Neural cell (in vitro differentiated cells): Measurements from ENCODE around the gene HS6ST2. TPM values are rescaled to one million over a fixed set of nuclear protein-coding genes. Genes with fewer than 3 reads are reported as not detected.

Experiments
- H2AFZ ChIP-seq: fragments of 200-600, 300-800 bp; sonication (generic), shearing (Covaris generic); 2 replicates; pipeline ENCODE4 v1.6.0; 2014; ENCODE audit warnings: low read depth, mild to moderate bottlenecking, antibody characterized with exemption, low read length, moderate library complexity
- H3F3A ChIP-seq: fragments of 200-600 bp; shearing (Covaris generic); 2 replicates; pipeline ENCODE4 v1.6.1; 2016; ENCODE audit warnings: mild to moderate bottlenecking, moderate library complexity, mixed read lengths, antibody characterized with exemption, low read length; ENCODE audit not compliant: insufficient read depth, poor library complexity, severe bottlenecking
- H3K27ac ChIP-seq: fragments of 200-600, 300-800 bp; sonication (generic), shearing (Covaris generic); 2 replicates; pipeline ENCODE4 v1.5.1; 2014; ENCODE audit warnings: mild to moderate bottlenecking, low read length, moderate library complexity
- H3K27me3 ChIP-seq: fragments of 300-800, 200-600 bp; sonication (generic), shearing (Covaris generic); 2 replicates; pipeline ENCODE4 v1.6.0; 2014; ENCODE audit warnings: mild to moderate bottlenecking, low read depth, low read length, moderate library complexity; ENCODE audit not compliant: insufficient read depth
- H3K36me3 ChIP-seq: fragments of 300-800, 200-600 bp; sonication (generic), shearing (Covaris generic); 2 replicates; pipeline ENCODE4 v1.5.1; 2014; ENCODE audit warnings: mild to moderate bottlenecking, antibody characterized with exemption, low read length, moderate library complexity; ENCODE audit not compliant: insufficient read depth
- H3K4me2 ChIP-seq: fragments of 300-800, 200-600 bp; sonication (generic), shearing (Covaris generic); 2 replicates; pipeline ENCODE4 v1.6.0; 2014; ENCODE audit warnings: mild to moderate bottlenecking, low read length
- H3K4me3 ChIP-seq: fragments of 300-800, 200-600 bp; sonication (generic), shearing (Covaris generic); 2 replicates; pipeline ENCODE4 v1.5.1; 2014; ENCODE audit warnings: mild to moderate bottlenecking, low read length, moderate library complexity
- H3K79me2 ChIP-seq: fragments of 200-600 bp; shearing (Covaris generic); replicated peaks from 2 replicates; pipeline ENCODE4 v1.6.0; 2014; ENCODE audit warnings: mild to moderate bottlenecking, low read length, moderate library complexity; ENCODE audit not compliant: insufficient read depth
- H3K9ac ChIP-seq: fragments of 300-800, 200-600 bp; sonication (generic), shearing (Covaris generic); 2 replicates; pipeline ENCODE4 v1.6.1; 2016; ENCODE audit warnings: mild to moderate bottlenecking, low read length, mixed read lengths
- H3K9me2 ChIP-seq: fragments of 200-600 bp; shearing (Covaris generic); 2 replicates; pipeline ENCODE4 v1.6.1; 2016; ENCODE audit warnings: mild to moderate bottlenecking, low read length, mixed read lengths; ENCODE audit not compliant: insufficient read depth
- H3K9me3 ChIP-seq: fragments of 200-600, 300-800 bp; sonication (generic), shearing (Covaris generic); 2 replicates; pipeline ENCODE4 v1.6.1; 2016; ENCODE audit warnings: mild to moderate bottlenecking, mixed run types, low read length, moderate library complexity, mixed read lengths
- H4K20me1 ChIP-seq: fragments of 200-600 bp; shearing (Covaris generic); 2 replicates; pipeline ENCODE4 v1.6.1; 2016; ENCODE audit warnings: mild to moderate bottlenecking, mixed run types; ENCODE audit not compliant: insufficient read depth
- EP300 ChIP-seq: fragments of 450-650 bp; conservative IDR thresholded peaks from 2 replicates; pipeline ENCODE4 v1.6.1; 2014; ENCODE audit warnings: antibody characterized with exemption, mild to moderate bottlenecking, moderate library complexity; ENCODE audit not compliant: poor library complexity, severe bottlenecking
- EZH2 ChIP-seq: fragments of 200-600, 300-800 bp; shearing (Covaris generic), sonication (generic); IDR thresholded peaks from 2 replicates; pipeline ENCODE4 v1.6.1; 2014; ENCODE audit warnings: antibody characterized with exemption, low read length, borderline replicate concordance, mild to moderate bottlenecking; ENCODE audit not compliant: insufficient read depth, poor library complexity, severe bottlenecking
- MXI1 ChIP-seq: fragments of 450-650 bp; conservative IDR thresholded peaks from 2 replicates; pipeline ENCODE4 v1.6.1; 2014; ENCODE audit warnings: antibody characterized with exemption, mild to moderate bottlenecking; ENCODE audit not compliant: poor library complexity, severe bottlenecking
- POLR2AphosphoS5 ChIP-seq: IDR thresholded peaks from 2 replicates; pipeline ENCODE4 v1.6.1; 2012
- RAD21 ChIP-seq: fragments of 450-650 bp; conservative IDR thresholded peaks from 2 replicates; pipeline ENCODE4 v1.6.1; 2014; ENCODE audit warnings: antibody characterized with exemption, mild to moderate bottlenecking, moderate library complexity
- SMC3 ChIP-seq: fragments of 450-650 bp; conservative IDR thresholded peaks from 2 replicates; pipeline ENCODE4 v1.6.1; 2014; ENCODE audit warnings: antibody characterized with exemption, mild to moderate bottlenecking, moderate library complexity; ENCODE audit not compliant: poor library complexity
- TAF1 ChIP-seq: IDR thresholded peaks from 2 replicates; pipeline ENCODE4 v1.6.1; 2012; ENCODE audit warnings: low read depth
- polyA plus RNA-seq: library from polyadenylated mRNA; depleted of rRNA; stranded (reverse); fragments of >200 nt; gene quantifications from 2 replicates; pipeline ENCODE4 v1.2.3, GENCODE V29; 2014
- TF ChIP-seq, protein P1 (sequence below): IDR thresholded peaks from 2 replicates; pipeline ENCODE4 v1.6.1; 2012; ENCODE audit warnings: borderline replicate concordance
- TF ChIP-seq, protein P2 (sequence below): fragments of 450-650 bp; IDR thresholded peaks from 2 replicates; pipeline ENCODE4 v1.5.1; 2014; ENCODE audit warnings: antibody characterized with exemption, mild to moderate bottlenecking, moderate library complexity; ENCODE audit not compliant: poor library complexity, severe bottlenecking

The HS6ST2 gene
- polyA plus RNA-seq, 1 donor from 2014 or later = 43.0 TPM

DNA sequence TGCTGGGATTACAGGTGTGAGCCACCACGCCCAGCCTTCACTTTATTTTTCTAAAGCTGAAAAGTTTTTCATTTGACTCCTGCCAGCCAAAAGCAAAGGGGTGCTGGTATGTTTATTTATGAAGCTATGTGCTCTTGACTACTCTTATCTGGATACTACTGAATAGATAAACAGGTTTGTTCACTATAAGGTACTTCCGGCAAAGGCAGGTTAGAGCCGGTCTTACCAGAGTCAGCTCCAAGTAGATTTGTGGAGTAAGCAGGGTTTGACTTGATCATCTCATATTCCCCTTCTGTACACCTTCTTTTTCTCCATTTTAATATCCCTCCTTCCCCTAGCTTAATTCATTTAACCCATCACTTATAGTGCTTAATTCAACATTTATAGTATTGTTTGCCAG is 294.2 kb downstream of the HS6ST2 start:
- Histone ChIP-seq H3F3A (no peaks in the 10 kb centered on the region), H3K27me3 (no peaks in the 10 kb centered on the region), H3K4me3 (no peak overlapping the region), H3K4me2 (no peak overlapping the region), H3K9me2 (no peaks in the 10 kb centered on the region), H3K9me3 (no peaks in the 10 kb centered on the region), H3K9ac (no peak overlapping the region), H4K20me1 (no peaks in the 10 kb centered on the region), H3K79me2 (no peaks in the 10 kb centered on the region), H3K36me3 (no peaks in the 10 kb centered on the region), H2AFZ (no peak overlapping the region), H3K27ac (no peak overlapping the region)
- TF ChIP-seq EP300 (no peak), RAD21 (no peak), TAF1 (no peak), EZH2 (no peak), SMC3 (no peak), MXI1 (no peak), POLR2AphosphoS5 (no peak)
- TF ChIP-seq, protein P1, sequence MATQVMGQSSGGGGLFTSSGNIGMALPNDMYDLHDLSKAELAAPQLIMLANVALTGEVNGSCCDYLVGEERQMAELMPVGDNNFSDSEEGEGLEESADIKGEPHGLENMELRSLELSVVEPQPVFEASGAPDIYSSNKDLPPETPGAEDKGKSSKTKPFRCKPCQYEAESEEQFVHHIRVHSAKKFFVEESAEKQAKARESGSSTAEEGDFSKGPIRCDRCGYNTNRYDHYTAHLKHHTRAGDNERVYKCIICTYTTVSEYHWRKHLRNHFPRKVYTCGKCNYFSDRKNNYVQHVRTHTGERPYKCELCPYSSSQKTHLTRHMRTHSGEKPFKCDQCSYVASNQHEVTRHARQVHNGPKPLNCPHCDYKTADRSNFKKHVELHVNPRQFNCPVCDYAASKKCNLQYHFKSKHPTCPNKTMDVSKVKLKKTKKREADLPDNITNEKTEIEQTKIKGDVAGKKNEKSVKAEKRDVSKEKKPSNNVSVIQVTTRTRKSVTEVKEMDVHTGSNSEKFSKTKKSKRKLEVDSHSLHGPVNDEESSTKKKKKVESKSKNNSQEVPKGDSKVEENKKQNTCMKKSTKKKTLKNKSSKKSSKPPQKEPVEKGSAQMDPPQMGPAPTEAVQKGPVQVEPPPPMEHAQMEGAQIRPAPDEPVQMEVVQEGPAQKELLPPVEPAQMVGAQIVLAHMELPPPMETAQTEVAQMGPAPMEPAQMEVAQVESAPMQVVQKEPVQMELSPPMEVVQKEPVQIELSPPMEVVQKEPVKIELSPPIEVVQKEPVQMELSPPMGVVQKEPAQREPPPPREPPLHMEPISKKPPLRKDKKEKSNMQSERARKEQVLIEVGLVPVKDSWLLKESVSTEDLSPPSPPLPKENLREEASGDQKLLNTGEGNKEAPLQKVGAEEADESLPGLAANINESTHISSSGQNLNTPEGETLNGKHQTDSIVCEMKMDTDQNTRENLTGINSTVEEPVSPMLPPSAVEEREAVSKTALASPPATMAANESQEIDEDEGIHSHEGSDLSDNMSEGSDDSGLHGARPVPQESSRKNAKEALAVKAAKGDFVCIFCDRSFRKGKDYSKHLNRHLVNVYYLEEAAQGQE = no peak
- TF ChIP-seq, protein P2, sequence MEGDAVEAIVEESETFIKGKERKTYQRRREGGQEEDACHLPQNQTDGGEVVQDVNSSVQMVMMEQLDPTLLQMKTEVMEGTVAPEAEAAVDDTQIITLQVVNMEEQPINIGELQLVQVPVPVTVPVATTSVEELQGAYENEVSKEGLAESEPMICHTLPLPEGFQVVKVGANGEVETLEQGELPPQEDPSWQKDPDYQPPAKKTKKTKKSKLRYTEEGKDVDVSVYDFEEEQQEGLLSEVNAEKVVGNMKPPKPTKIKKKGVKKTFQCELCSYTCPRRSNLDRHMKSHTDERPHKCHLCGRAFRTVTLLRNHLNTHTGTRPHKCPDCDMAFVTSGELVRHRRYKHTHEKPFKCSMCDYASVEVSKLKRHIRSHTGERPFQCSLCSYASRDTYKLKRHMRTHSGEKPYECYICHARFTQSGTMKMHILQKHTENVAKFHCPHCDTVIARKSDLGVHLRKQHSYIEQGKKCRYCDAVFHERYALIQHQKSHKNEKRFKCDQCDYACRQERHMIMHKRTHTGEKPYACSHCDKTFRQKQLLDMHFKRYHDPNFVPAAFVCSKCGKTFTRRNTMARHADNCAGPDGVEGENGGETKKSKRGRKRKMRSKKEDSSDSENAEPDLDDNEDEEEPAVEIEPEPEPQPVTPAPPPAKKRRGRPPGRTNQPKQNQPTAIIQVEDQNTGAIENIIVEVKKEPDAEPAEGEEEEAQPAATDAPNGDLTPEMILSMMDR = no peak

GRCh38 chrX:132662844-132663243 is 295.6 kb downstream of the HS6ST2 start:
- Histone ChIP-seq H2AFZ (no peak overlapping the region), H3K4me2 (no peak overlapping the region), H3K9me3 (no peaks in the 10 kb centered on the region), H3K79me2 (no peaks in the 10 kb centered on the region), H3K4me3 (no peak overlapping the region), H3K27me3 (no peaks in the 10 kb centered on the region), H3F3A (no peaks in the 10 kb centered on the region), H3K9me2 (no peaks in the 10 kb centered on the region), H3K36me3 (no peaks in the 10 kb centered on the region), H4K20me1 (no peaks in the 10 kb centered on the region), H3K27ac (no peak overlapping the region), H3K9ac (no peak overlapping the region)
- TF ChIP-seq, protein P1 = no peak
- no peak for TF ChIP-seq RAD21
- no peak for TF ChIP-seq EP300
- no peak for TF ChIP-seq SMC3
- TF ChIP-seq, protein P2 = no peak
- TF ChIP-seq POLR2AphosphoS5 = no peak
- no peak for TF ChIP-seq TAF1
